ENCODE measurements around the gene SGCD.

Gene SGCD

DNA sequence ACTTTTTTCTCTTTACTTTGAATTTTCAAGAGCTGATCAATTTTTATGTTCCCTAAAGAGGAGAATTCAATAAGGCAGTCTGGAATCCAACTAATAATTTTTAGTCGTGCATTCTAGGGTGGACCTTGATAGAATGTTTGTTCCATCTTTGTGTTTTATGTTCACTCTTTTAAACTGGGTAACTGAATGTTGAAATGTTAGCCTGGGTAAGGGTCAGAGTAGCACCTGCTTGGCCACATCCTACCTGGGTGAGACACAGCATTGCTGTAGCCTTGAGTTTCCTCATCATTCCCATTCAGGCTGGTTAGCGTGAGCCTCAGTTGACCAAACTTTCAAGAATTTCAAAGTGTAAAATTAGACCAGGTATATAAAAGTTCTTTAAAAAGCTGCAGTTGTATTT is 85.0 kb downstream of the SGCD start:
- Histone ChIP-seq H3K27me3 (ENCODE audit: control insufficient read depth, insufficient read depth, low read length) (no peaks in the 10 kb centered on the region), H3K9ac (ENCODE audit: low read length) (no peak overlapping the region), H3K4me3 (ENCODE audit: low read length) (no peak overlapping the region), H3K36me3 (ENCODE audit: control insufficient read depth, insufficient read depth, low read length) (no peaks in the 10 kb centered on the region), H3K27ac (ENCODE audit: low read depth, low read length) (peak overlapping the region; percentile 52), H3K4me1 (ENCODE audit: control insufficient read depth, insufficient read depth, low read length) (peaks cover 15% of the 10 kb centered on the region)

DNA sequence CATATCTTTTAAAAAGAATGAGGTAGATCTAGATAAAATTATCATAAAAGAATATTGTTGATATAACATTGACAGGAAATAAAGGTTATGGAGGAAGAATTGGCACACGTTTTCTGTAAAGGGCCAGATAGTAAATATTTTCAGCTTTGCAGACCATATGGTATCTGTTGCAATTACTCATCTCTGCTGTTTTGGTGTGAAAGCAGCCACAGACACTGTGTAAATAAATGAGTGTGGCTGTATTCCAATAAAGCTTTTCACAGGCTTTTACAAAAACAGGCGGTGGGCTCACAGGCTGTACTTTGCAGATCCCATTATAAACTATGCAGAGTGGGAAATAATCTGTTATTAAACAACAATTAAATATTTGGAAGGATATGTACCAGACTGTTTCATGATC is 87.4 kb downstream of the SGCD start:
- peaks cover 15% of the 10 kb centered on the region for H3K4me1 ChIP-seq (ENCODE audit: control insufficient read depth, insufficient read depth, low read length)
- no peak overlapping the region for H3K4me3 ChIP-seq (ENCODE audit: low read length)
- no peaks in the 10 kb centered on the region for H3K36me3 ChIP-seq (ENCODE audit: control insufficient read depth, insufficient read depth, low read length)
- H3K27me3 ChIP-seq (ENCODE audit: control insufficient read depth, insufficient read depth, low read length) = no peaks in the 10 kb centered on the region
- H3K9ac ChIP-seq (ENCODE audit: low read length) = no peak overlapping the region
- H3K27ac ChIP-seq (ENCODE audit: low read depth, low read length) = no peak overlapping the region

DNA sequence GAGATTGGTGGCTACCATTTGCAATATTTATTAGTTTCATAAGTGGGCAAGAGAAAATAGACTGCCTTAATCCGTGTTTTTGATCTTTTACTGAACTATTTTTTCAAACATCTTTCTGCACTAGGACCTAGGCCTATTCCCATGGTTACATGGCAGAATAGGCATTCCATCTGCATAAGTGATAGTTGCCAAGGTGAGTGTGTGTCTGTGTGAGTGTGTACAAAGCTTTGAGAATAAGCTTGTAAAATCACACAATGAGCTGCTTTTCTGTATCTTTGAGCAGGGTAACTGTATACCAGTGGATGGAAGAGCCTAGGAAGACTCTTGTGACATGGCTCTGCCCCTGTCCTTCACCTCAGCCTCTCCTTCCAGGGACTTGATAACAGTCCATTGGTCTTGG is 92.7 kb downstream of the SGCD start:
- no peaks in the 10 kb centered on the region for H3K27me3 ChIP-seq (ENCODE audit: control insufficient read depth, insufficient read depth, low read length)
- H3K4me3 ChIP-seq (ENCODE audit: low read length) = no peak overlapping the region
- no peaks in the 10 kb centered on the region for H3K36me3 ChIP-seq (ENCODE audit: control insufficient read depth, insufficient read depth, low read length)
- no peak overlapping the region for H3K27ac ChIP-seq (ENCODE audit: low read depth, low read length)
- no peaks in the 10 kb centered on the region for H3K4me1 ChIP-seq (ENCODE audit: control insufficient read depth, insufficient read depth, low read length)
- no peak overlapping the region for H3K9ac ChIP-seq (ENCODE audit: low read length)

DNA sequence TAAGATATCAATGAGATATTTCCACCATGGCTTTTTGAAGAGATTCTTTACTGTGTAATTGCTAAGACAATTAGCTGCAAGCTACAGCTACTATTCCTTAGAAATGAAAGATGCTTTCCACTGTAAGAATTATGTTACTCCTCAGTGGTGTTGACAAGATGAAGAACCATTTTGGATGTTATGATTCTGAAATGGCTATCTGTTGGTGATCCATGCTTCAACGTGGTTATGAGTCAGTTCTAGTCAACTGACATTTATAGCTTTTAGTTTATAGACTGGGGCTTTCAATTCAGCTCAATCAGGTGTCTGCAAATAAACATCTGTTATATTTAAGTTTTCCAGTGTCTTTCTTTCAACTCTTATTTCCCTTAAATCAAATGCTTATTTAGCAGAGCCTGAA is 93.7 kb downstream of the SGCD start:
- H3K9ac ChIP-seq (ENCODE audit: low read length) = no peak overlapping the region
- H3K27me3 ChIP-seq (ENCODE audit: control insufficient read depth, insufficient read depth, low read length) = no peaks in the 10 kb centered on the region
- H3K36me3 ChIP-seq (ENCODE audit: control insufficient read depth, insufficient read depth, low read length) = no peaks in the 10 kb centered on the region
- H3K4me1 ChIP-seq (ENCODE audit: control insufficient read depth, insufficient read depth, low read length) = no peaks in the 10 kb centered on the region
- no peak overlapping the region for H3K27ac ChIP-seq (ENCODE audit: low read depth, low read length)
- H3K4me3 ChIP-seq (ENCODE audit: low read length) = no peak overlapping the region

DNA sequence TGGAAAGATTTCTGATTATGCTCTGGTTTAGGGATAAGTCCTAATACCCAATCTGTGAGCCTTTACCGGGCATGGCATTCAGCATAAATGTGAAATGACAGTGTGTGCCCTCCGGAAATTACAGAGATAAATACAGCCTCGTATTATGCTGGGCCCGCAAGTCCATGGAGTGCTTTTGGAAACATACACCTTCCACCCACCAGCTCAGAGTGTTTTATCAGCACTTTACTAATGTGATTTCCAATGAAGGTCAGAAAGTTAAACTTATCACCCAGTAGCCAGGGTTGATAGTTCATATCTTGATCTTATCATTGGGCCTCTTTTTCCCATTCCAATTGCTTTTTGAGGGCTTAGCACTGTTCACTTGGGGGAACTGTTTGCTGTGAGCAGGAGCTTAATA is 94.8 kb downstream of the SGCD start:
- no peak overlapping the region for H3K4me3 ChIP-seq (ENCODE audit: low read length)
- no peaks in the 10 kb centered on the region for H3K27me3 ChIP-seq (ENCODE audit: control insufficient read depth, insufficient read depth, low read length)
- H3K9ac ChIP-seq (ENCODE audit: low read length) = no peak overlapping the region
- H3K27ac ChIP-seq (ENCODE audit: low read depth, low read length) = no peak overlapping the region
- no peaks in the 10 kb centered on the region for H3K36me3 ChIP-seq (ENCODE audit: control insufficient read depth, insufficient read depth, low read length)
- H3K4me1 ChIP-seq (ENCODE audit: control insufficient read depth, insufficient read depth, low read length) = no peaks in the 10 kb centered on the region

DNA sequence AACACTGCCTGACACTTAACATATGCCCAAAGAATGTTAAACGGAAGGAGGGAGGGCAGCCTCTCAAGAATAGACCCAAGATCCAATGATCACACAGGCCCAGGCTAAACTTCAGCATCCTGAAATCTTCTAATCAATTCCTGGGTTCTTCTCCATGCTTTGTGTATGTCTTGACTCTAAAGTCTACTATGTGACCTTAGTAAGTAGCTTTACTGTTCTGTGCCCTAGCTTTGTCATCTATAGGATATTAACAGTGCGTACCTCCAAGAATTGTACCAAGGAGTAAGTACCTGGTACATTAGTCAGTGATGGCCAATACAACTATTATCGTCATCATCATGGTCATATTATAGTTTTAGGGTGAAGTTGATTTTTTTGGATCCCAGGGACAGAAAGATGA is 96.6 kb downstream of the SGCD start:
- H3K9ac ChIP-seq (ENCODE audit: low read length) = no peak overlapping the region
- no peaks in the 10 kb centered on the region for H3K36me3 ChIP-seq (ENCODE audit: control insufficient read depth, insufficient read depth, low read length)
- no peaks in the 10 kb centered on the region for H3K4me1 ChIP-seq (ENCODE audit: control insufficient read depth, insufficient read depth, low read length)
- no peaks in the 10 kb centered on the region for H3K27me3 ChIP-seq (ENCODE audit: control insufficient read depth, insufficient read depth, low read length)
- no peak overlapping the region for H3K27ac ChIP-seq (ENCODE audit: low read depth, low read length)
- no peak overlapping the region for H3K4me3 ChIP-seq (ENCODE audit: low read length)

DNA sequence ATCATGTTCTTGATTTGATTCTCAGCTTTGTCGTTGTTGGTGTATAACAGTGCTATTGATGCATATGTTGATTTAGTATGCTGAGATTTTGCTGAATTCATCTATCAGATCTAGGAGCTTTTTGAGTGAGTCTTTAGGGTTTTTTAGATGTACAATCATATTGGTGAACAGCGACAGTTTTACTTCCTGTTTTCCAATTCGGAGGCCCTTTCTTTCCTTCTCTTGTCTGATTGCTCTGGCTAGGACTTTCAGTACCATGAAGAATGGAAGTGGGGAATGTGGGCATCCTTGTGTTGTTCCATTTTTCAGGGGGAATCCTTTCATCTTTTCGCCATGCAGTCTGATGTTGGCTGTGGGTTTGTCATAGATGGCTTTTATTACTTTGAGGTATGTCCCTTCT is 100.4 kb downstream of the SGCD start:
- H3K4me1 ChIP-seq (ENCODE audit: control insufficient read depth, insufficient read depth, low read length) = no peaks in the 10 kb centered on the region
- no peak overlapping the region for H3K9ac ChIP-seq (ENCODE audit: low read length)
- H3K27me3 ChIP-seq (ENCODE audit: control insufficient read depth, insufficient read depth, low read length) = no peaks in the 10 kb centered on the region
- H3K4me3 ChIP-seq (ENCODE audit: low read length) = no peak overlapping the region
- no peaks in the 10 kb centered on the region for H3K36me3 ChIP-seq (ENCODE audit: control insufficient read depth, insufficient read depth, low read length)
- no peak overlapping the region for H3K27ac ChIP-seq (ENCODE audit: low read depth, low read length)

DNA sequence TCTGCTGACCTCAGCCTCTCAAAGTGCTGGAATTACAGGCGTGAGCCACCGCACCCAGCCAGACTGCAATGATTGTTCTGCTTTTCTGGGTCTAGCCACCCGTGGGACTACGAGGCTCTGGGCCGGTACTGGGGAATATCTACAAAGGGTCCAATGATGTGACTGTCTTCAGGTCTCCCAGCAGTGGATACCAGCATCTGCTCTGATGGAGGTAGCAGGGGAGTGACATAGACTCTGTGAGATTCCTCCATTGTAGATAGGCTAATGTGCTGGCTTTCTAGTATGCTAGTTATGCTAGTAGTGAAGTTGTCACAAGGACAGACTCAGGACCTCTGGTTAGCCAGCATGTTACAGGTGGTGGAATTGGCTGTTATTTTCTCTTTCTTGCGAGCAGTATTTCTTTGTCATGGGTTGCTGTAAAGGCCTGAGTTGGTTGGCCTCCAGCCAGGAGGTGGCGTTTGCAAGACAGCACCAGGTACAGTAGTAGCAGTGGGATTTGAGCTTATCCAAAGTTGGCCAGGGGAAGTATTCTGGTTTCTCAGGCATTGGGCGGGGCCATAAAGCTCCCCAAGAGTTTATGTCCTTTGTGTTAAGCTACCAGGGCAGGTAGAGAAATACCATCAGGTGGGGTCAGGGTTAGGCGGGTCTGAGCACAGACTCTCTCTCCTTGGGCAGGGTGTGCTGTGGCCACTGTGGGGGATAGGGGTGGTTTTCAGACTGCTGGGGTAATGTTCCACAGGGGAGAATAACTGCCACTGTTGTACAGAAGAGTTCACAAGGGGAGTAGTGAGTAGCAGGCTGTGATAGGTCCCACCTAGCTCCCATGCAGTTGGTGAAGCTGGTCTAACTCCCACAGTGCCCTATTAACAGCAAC is 105.2 kb downstream of the SGCD start:
- Histone ChIP-seq H3K9ac (ENCODE audit: low read length) (no peak overlapping the region), H3K36me3 (ENCODE audit: control insufficient read depth, insufficient read depth, low read length) (no peaks in the 10 kb centered on the region), H3K4me3 (ENCODE audit: low read length) (no peak overlapping the region), H3K27ac (ENCODE audit: low read depth, low read length) (no peak overlapping the region), H3K4me1 (ENCODE audit: control insufficient read depth, insufficient read depth, low read length) (no peaks in the 10 kb centered on the region), H3K27me3 (ENCODE audit: control insufficient read depth, insufficient read depth, low read length) (no peaks in the 10 kb centered on the region)

DNA sequence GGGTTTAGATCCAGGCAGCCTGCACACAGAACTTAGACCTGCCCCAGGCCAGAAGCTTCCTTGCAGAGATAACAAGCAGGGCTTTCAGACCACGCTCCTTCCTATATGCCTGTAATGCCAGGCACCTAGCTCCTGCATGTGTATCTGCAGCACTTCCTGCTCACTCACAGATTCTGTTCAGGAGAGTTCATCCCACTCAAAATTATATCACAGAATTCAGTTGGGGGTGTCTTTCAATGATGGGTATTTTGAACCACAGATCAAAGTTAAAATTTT is 105.8 kb downstream of the SGCD start:
- H3K27ac ChIP-seq (ENCODE audit: low read depth, low read length) = no peak overlapping the region
- no peaks in the 10 kb centered on the region for H3K27me3 ChIP-seq (ENCODE audit: control insufficient read depth, insufficient read depth, low read length)
- no peaks in the 10 kb centered on the region for H3K4me1 ChIP-seq (ENCODE audit: control insufficient read depth, insufficient read depth, low read length)
- no peak overlapping the region for H3K9ac ChIP-seq (ENCODE audit: low read length)
- no peaks in the 10 kb centered on the region for H3K36me3 ChIP-seq (ENCODE audit: control insufficient read depth, insufficient read depth, low read length)
- H3K4me3 ChIP-seq (ENCODE audit: low read length) = no peak overlapping the region

DNA sequence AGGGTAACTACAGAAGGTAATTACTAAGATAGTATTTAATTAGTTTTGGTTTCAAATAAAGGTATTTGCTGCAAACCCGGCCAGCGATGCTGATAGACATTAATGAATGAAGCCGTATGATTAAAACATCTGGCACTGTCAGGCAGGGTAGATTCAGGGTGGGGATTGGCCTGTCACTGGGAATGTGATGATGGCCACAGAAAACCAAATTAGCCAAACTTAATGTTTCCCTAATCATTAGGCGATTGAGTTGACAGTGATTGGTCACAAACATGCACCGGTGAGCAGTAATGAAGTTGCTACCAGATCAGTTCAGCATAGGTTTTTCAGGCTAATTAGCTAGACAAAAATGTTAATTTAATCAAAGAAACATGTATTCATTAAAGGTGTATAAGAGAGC is 107.5 kb downstream of the SGCD start:
- Histone ChIP-seq H3K36me3 (ENCODE audit: control insufficient read depth, insufficient read depth, low read length) (no peaks in the 10 kb centered on the region), H3K9ac (ENCODE audit: low read length) (no peak overlapping the region), H3K27ac (ENCODE audit: low read depth, low read length) (no peak overlapping the region), H3K4me3 (ENCODE audit: low read length) (no peak overlapping the region), H3K27me3 (ENCODE audit: control insufficient read depth, insufficient read depth, low read length) (no peaks in the 10 kb centered on the region), H3K4me1 (ENCODE audit: control insufficient read depth, insufficient read depth, low read length) (no peaks in the 10 kb centered on the region)

DNA sequence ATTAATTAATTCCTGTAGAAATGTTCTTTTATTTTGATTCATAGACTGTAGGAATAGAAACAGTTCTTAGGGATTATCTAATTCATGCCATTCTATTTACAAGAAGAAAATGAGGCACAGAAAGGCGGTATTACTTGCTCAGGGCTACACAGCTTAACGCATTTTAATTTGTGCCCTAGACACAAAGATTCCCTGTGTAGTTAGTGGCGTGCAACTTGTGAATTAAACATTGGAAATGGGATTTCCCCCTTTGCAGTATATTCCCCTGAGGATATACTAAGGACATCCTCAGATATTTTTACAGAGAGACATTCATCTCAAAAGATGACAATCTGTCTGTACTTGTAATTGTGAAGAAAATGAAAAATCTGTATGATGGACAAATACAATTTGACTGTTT is 108.1 kb downstream of the SGCD start:
- no peak overlapping the region for H3K27ac ChIP-seq (ENCODE audit: low read depth, low read length)
- H3K36me3 ChIP-seq (ENCODE audit: control insufficient read depth, insufficient read depth, low read length) = no peaks in the 10 kb centered on the region
- H3K9ac ChIP-seq (ENCODE audit: low read length) = no peak overlapping the region
- H3K4me1 ChIP-seq (ENCODE audit: control insufficient read depth, insufficient read depth, low read length) = no peaks in the 10 kb centered on the region
- no peak overlapping the region for H3K4me3 ChIP-seq (ENCODE audit: low read length)
- no peaks in the 10 kb centered on the region for H3K27me3 ChIP-seq (ENCODE audit: control insufficient read depth, insufficient read depth, low read length)

DNA sequence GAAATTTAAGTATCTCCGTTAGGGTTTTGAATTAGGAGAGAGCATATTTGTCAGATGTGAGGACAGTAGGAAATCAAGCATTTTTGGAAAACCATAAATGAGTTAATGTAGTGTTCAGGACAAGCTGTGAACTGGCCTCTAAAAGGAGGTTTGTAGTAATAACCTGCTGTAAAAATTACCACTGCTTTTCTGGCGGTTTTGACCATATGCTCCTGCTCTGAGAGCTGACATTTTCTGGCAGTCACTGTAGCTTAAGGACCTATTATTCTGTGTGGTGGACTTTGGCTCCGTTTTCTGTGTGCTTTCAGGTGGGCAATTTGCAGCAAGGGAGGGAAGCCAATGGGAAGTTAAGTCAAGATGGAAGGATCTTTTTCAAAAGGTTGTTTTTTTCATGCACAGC is 111.1 kb downstream of the SGCD start:
- no peak overlapping the region for H3K4me3 ChIP-seq (ENCODE audit: low read length)
- no peaks in the 10 kb centered on the region for H3K4me1 ChIP-seq (ENCODE audit: control insufficient read depth, insufficient read depth, low read length)
- no peaks in the 10 kb centered on the region for H3K27me3 ChIP-seq (ENCODE audit: control insufficient read depth, insufficient read depth, low read length)
- H3K36me3 ChIP-seq (ENCODE audit: control insufficient read depth, insufficient read depth, low read length) = no peaks in the 10 kb centered on the region
- no peak overlapping the region for H3K9ac ChIP-seq (ENCODE audit: low read length)
- H3K27ac ChIP-seq (ENCODE audit: low read depth, low read length) = no peak overlapping the region

DNA sequence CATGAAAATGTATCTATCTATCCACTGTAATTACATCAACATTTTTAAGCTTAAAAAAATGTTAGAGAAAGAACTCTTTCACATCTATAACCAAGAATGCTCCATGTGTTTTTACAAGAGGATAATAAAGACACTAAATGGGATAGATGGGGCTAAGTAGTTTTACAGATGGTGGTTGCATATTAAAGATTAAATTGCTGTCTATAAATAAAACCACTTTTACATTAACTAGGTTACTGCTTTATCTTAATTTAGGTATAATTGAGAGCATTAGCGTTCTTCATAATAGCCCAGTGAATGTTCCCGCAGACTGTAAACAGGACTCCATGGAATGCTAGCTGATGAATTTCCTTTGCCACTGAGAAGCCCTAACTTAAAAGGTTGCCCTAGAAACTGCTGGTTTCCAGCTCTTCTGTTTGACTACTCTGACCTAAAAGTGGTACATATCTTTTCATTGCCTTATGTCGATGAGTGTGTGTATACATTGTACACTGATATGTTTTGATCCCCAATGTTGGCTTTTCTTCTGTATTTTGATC is 117.9 kb downstream of the SGCD start:
- Histone ChIP-seq H3K4me3 (ENCODE audit: low read length) (no peak overlapping the region), H3K4me1 (ENCODE audit: control insufficient read depth, insufficient read depth, low read length) (no peaks in the 10 kb centered on the region), H3K27me3 (ENCODE audit: control insufficient read depth, insufficient read depth, low read length) (no peaks in the 10 kb centered on the region), H3K36me3 (ENCODE audit: control insufficient read depth, insufficient read depth, low read length) (no peaks in the 10 kb centered on the region), H3K9ac (ENCODE audit: low read length) (no peak overlapping the region), H3K27ac (ENCODE audit: low read depth, low read length) (no peak overlapping the region)

All from rectal smooth muscle tissue (tissue), 1 donor.